ENCODE results near the gene VIT.

DNA sequence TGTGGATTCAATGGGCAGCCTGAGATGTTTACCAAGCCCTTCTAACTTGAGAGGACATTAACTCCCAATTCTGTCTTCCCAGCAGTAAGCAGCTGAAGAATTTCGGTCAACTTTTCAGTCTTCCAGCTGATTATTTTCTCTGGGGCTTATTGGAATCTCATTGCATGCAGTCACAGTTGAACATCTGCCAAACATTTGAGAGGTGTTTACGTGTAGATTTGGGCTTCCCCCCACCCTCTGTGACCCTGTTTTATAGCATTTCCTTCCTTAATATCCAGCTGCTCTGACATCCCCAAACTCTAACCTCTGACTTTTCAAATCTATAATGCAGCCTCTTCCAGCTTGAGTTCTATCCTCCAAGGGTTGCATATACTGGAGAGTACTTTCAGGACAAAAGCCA, 16.5 kb upstream of the VIT start:
- TF ChIP-seq, protein P1, sequence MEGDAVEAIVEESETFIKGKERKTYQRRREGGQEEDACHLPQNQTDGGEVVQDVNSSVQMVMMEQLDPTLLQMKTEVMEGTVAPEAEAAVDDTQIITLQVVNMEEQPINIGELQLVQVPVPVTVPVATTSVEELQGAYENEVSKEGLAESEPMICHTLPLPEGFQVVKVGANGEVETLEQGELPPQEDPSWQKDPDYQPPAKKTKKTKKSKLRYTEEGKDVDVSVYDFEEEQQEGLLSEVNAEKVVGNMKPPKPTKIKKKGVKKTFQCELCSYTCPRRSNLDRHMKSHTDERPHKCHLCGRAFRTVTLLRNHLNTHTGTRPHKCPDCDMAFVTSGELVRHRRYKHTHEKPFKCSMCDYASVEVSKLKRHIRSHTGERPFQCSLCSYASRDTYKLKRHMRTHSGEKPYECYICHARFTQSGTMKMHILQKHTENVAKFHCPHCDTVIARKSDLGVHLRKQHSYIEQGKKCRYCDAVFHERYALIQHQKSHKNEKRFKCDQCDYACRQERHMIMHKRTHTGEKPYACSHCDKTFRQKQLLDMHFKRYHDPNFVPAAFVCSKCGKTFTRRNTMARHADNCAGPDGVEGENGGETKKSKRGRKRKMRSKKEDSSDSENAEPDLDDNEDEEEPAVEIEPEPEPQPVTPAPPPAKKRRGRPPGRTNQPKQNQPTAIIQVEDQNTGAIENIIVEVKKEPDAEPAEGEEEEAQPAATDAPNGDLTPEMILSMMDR (IDR thresholded peaks at IDR 0.05): no peak
- no peak for TF ChIP-seq POLR2A (IDR thresholded peaks at IDR 0.05)
